Kidney capillary endothelial cell (primary cell): ENCODE data around the gene KLK4.
"Not testable (repeated sequence)": the region's sequence is repeated elsewhere in the genome, so short reads cannot be mapped to it uniquely, and the experiment has no call there.

Source experiments
- DNase-seq: peaks from one replicate; pipeline ENCODE4 v3.0.0-alpha.2; 2018; ENCODE audit warnings: low spot score

Gene KLK4

GRCh38 chr19:50912727-50913716 is 1.8 kb upstream of the KLK4 start:
- DNase-seq, result no peak

GRCh38 chr19:50912102-50912599 is 956 bp upstream of the KLK4 start:
- DNase-seq, result no peak

- no peak for DNase-seq
These were observed 473 bp downstream of the KLK4 start for GRCh38 chr19:50910722-50911121.

- no peak for DNase-seq
These were observed 1.7 kb downstream of the KLK4 start for GRCh38 chr19:50909240-50910070.

- DNase-seq, result no peak
These were observed 2.9 kb downstream of the KLK4 start for GRCh38 chr19:50908336-50908735.

- no peak for DNase-seq
These were observed 5.0 kb downstream of the KLK4 start for GRCh38 chr19:50906217-50906616.

GRCh38 chr19:50902640-50903039 is 8.6 kb downstream of the KLK4 start:
- no peak for DNase-seq

GRCh38 chr19:50899569-50899968 is 11.6 kb downstream of the KLK4 start:
- no peak for DNase-seq

- no peak for DNase-seq
These were observed 13.2 kb downstream of the KLK4 start for GRCh38 chr19:50898018-50898417.

- DNase-seq, result no peak
These were observed 13.6 kb downstream of the KLK4 start for GRCh38 chr19:50897612-50898011.

GRCh38 chr19:50897191-50897607 is 14.0 kb downstream of the KLK4 start:
- DNase-seq, result no peak

GRCh38 chr19:50896591-50897190 is 14.5 kb downstream of the KLK4 start:
- DNase-seq, result no peak

GRCh38 chr19:50896089-50896590 is 15.1 kb downstream of the KLK4 start:
- DNase-seq, result not testable (repeated sequence)

- no peak for DNase-seq
These were observed 16.5 kb downstream of the KLK4 start for GRCh38 chr19:50894478-50895356.

- DNase-seq, result no peak
These were observed 18.0 kb downstream of the KLK4 start for GRCh38 chr19:50893047-50893736.

GRCh38 chr19:50891253-50891625 is 20.0 kb downstream of the KLK4 start:
- DNase-seq, result no peak

- DNase-seq, result no peak
These were observed 20.6 kb downstream of the KLK4 start for GRCh38 chr19:50890422-50891252.

GRCh38 chr19:50889638-50890037 is 21.6 kb downstream of the KLK4 start:
- no peak for DNase-seq

- DNase-seq, result no peak
These were observed 29.0 kb downstream of the KLK4 start for GRCh38 chr19:50882188-50882587.

- DNase-seq, result no peak
These were observed 31.0 kb downstream of the KLK4 start for GRCh38 chr19:50880241-50880640.
